K562 (cell line): Measurements from ENCODE around the gene PPP3CB.

Source experiments
- KLF6 ChIP-seq: fragments of 250-450 bp; sonication (Bioruptor Pico); IDR thresholded peaks from 2 replicates; pipeline ENCODE4 v1.4.0; 2020; ENCODE audit warnings: mild to moderate bottlenecking, moderate library complexity, borderline replicate concordance
- MEIS2 ChIP-seq: fragments of 450-650 bp; IDR thresholded peaks from 2 replicates; pipeline ENCODE4 v1.6.1; 2014; ENCODE audit warnings: mild to moderate bottlenecking; ENCODE audit not compliant: partially characterized antibody
- SIN3A ChIP-seq, 2 experiments: fragments of 150-350 bp in 1 of 2; IDR thresholded peaks; 2 replicates each; pipeline ENCODE4 v1.6.1; 2011 to 2016; ENCODE audit warnings: borderline replicate concordance in 2 of 2, low read depth in 2 of 2, low read length in 2 of 2, mild to moderate bottlenecking in 2 of 2, moderate library complexity in 2 of 2; ENCODE audit not compliant: control insufficient read depth in 1 of 2
- TAF7 ChIP-seq: fragments of 450-650 bp; IDR thresholded peaks from 2 replicates; pipeline ENCODE4 v1.6.1; 2016; ENCODE audit warnings: missing genetic modification characterization, missing compliant biosample characterization
- ZNF224 ChIP-seq: sonication (generic); formaldehyde crosslinking; IDR thresholded peaks from 2 replicates; pipeline ENCODE4 v1.8.0; 2022; ENCODE audit warnings: mild to moderate bottlenecking, missing genetic modification reagents

GRCh38 chr10:73439605-73440312 lies 56.1 kb downstream of the PPP3CB start:
- TF ChIP-seq KLF6: no peak
- no peak for TF ChIP-seq TAF7 (tag)
- no peak for TF ChIP-seq MEIS2
- TF ChIP-seq SIN3A (IDR thresholded peaks at IDR 0.05; ENCODE audit: borderline replicate concordance in 2 of 2, control insufficient read depth in 1 of 2, low read depth in 2 of 2, low read length in 2 of 2): no peak
- TF ChIP-seq ZNF224: no peak
